Chondrocyte (in vitro differentiated cells): Measurements from ENCODE around the gene C9orf50. TPM values are rescaled to one million over a fixed set of nuclear protein-coding genes. Genes with fewer than 3 reads are reported as not detected.

Experiments used
- DNase-seq: peaks from one replicate; pipeline ENCODE4 v3.0.0; 2021; ENCODE audit warnings: mixed read lengths, low spot score
- H3K27ac Mint-ChIP-seq: one replicate; pipeline ENCODE4 v1.8.0; 2021; ENCODE audit warnings: mild to moderate bottlenecking, moderate library complexity, mixed read lengths; ENCODE audit not compliant: unreplicated experiment
- H3K27me3 Mint-ChIP-seq: 2 replicates; pipeline ENCODE4 v1.8.0; 2021; ENCODE audit warnings: low read depth, mixed read lengths
- H3K36me3 Mint-ChIP-seq: 2 replicates; pipeline ENCODE4 v1.8.0; 2021; ENCODE audit warnings: low read depth, mixed read lengths
- H3K4me1 Mint-ChIP-seq: 2 replicates; pipeline ENCODE4 v1.8.0; 2021; ENCODE audit warnings: low read depth, mild to moderate bottlenecking, mixed read lengths
- H3K4me3 Mint-ChIP-seq: one replicate; pipeline ENCODE4 v1.8.0; 2021; ENCODE audit warnings: mild to moderate bottlenecking, moderate library complexity, mixed read lengths; ENCODE audit not compliant: unreplicated experiment
- H3K9me3 Mint-ChIP-seq: 2 replicates; pipeline ENCODE4 v1.8.0; 2021; ENCODE audit warnings: low read depth, mixed read lengths
- CTCF ChIP-seq: fragments of 200-600 bp; sonication (generic); IDR thresholded peaks from 2 replicates; pipeline ENCODE4 v1.5.0; 2021; ENCODE audit warnings: antibody characterized with exemption, mild to moderate bottlenecking, moderate library complexity
- total RNA-seq: library from RNA; stranded (reverse); gene quantifications from 3 replicates; pipeline ENCODE4 v1.2.1, GENCODE V29; 2021

The C9orf50 gene
- total RNA-seq, 1 donor from 2014 or later: 0.30 TPM

- DNase-seq: no peak
- Mint-ChIP-seq H3K36me3 (no peaks in the 10 kb centered on the region), H3K4me3 (peak within 1 kb of the TSS; percentile 92), H3K27me3 (no peaks in the 10 kb centered on the region), H3K9me3 (no peaks in the 10 kb centered on the region), H3K27ac (peak within 1 kb of the TSS; percentile 94), H3K4me1 (peaks cover 48% of the 10 kb centered on the region)
- TF ChIP-seq CTCF: no peak
These were observed 5.3 kb upstream of the C9orf50 start, which contains the start of gene NTMT1 for GRCh38 chr9:129626079-129626624. TSS of gene NTMT1 (plus strand) at chr9:129626163. CDS start at chr9:129632704, 6,541 bp downstream.

GRCh38 chr9:129624947-129625346 lies 4.0 kb upstream of the C9orf50 start:
- no peak for DNase-seq
- TF ChIP-seq CTCF: no peak
- Mint-ChIP-seq H3K4me3 (peak overlapping the region; percentile 16), H3K27me3 (no peaks in the 10 kb centered on the region), H3K4me1 (peaks cover 40% of the 10 kb centered on the region), H3K27ac (no peak overlapping the region), H3K36me3 (no peaks in the 10 kb centered on the region), H3K9me3 (no peaks in the 10 kb centered on the region)

GRCh38 chr9:129624168-129624759 lies 3.4 kb upstream of the C9orf50 start:
- TF ChIP-seq CTCF: peak; percentile 83
- no peaks in the 10 kb centered on the region for H3K36me3 Mint-ChIP-seq
- no peak overlapping the region for H3K4me3 Mint-ChIP-seq
- no peak overlapping the region for H3K27ac Mint-ChIP-seq
- no peaks in the 10 kb centered on the region for H3K27me3 Mint-ChIP-seq
- no peaks in the 10 kb centered on the region for H3K9me3 Mint-ChIP-seq
- H3K4me1 Mint-ChIP-seq: peaks cover 37% of the 10 kb centered on the region
- no peak for DNase-seq

- no peak overlapping the region for H3K4me3 Mint-ChIP-seq
- peak overlapping the region; percentile 37 for H3K27ac Mint-ChIP-seq
- no peak for DNase-seq
- no peaks in the 10 kb centered on the region for H3K9me3 Mint-ChIP-seq
- no peaks in the 10 kb centered on the region for H3K27me3 Mint-ChIP-seq
- TF ChIP-seq CTCF: no peak
- H3K36me3 Mint-ChIP-seq: no peaks in the 10 kb centered on the region
- peaks cover 33% of the 10 kb centered on the region for H3K4me1 Mint-ChIP-seq
These were observed 2.4 kb upstream of the C9orf50 start for GRCh38 chr9:129623331-129623730.

GRCh38 chr9:129619787-129620668 lies 873 bp downstream of the C9orf50 start:
- no peaks in the 10 kb centered on the region for H3K9me3 Mint-ChIP-seq
- peak; percentile 69 for TF ChIP-seq CTCF
- H3K4me3 Mint-ChIP-seq: peak overlapping the region; percentile 46
- H3K4me1 Mint-ChIP-seq: peaks cover 23% of the 10 kb centered on the region
- no peaks in the 10 kb centered on the region for H3K27me3 Mint-ChIP-seq
- H3K36me3 Mint-ChIP-seq: no peaks in the 10 kb centered on the region
- DNase-seq: no peak
- no peak overlapping the region for H3K27ac Mint-ChIP-seq
